Activated CD4-positive, alpha-beta memory T cell treated with anti-CD3 and anti-CD28 coated beads, Interleukin-2, amount 10 ng/mL, durations not matched to agents 7 days and 5 days (primary cell): ENCODE data around the gene DPPA5. TPM values are rescaled to one million over a fixed set of nuclear protein-coding genes. Genes with fewer than 3 reads are reported as not detected.
"Not testable (repeated sequence)": the region's sequence is repeated elsewhere in the genome, so short reads cannot be mapped to it uniquely, and the experiment has no call there.

Experiments used
- CTCF ChIA-PET: fragments of 350-600 bp; sonication (Branson Sonifier 250); formaldehyde crosslinking; loops from one replicate; lab custom pipeline; 2021; ENCODE audit warnings: antibody characterized with exemption, inconsistent platforms; lab: Charles Lee
- POLR2A ChIA-PET: fragments of 350-600 bp; sonication (Branson Sonifier 250); formaldehyde crosslinking; loops from one replicate; lab custom pipeline; 2021; ENCODE audit warnings: antibody characterized with exemption; lab: Charles Lee
- DNase-seq: peaks from one replicate; pipeline ENCODE4 v3.0.0-alpha.2; 2020
- H3K27ac Mint-ChIP-seq: one replicate; pipeline ENCODE4 v1.8.0; 2021; ENCODE audit warnings: mild to moderate bottlenecking, mixed read lengths
- H3K27me3 Mint-ChIP-seq: one replicate; pipeline ENCODE4 v1.8.0; 2021; ENCODE audit warnings: mixed read lengths
- H3K36me3 Mint-ChIP-seq: one replicate; pipeline ENCODE4 v1.8.0; 2021; ENCODE audit warnings: low read depth, mixed read lengths
- H3K4me1 Mint-ChIP-seq: one replicate; pipeline ENCODE4 v1.8.0; 2021; ENCODE audit warnings: mixed read lengths
- H3K4me3 Mint-ChIP-seq: one replicate; pipeline ENCODE4 v1.8.0; 2021; ENCODE audit warnings: mild to moderate bottlenecking, mixed read lengths
- H3K9me3 Mint-ChIP-seq: one replicate; pipeline ENCODE4 v1.8.0; 2021; ENCODE audit warnings: mixed read lengths
- total RNA-seq, 2 experiments: library from RNA; stranded (reverse); gene quantifications; one replicate each; pipeline ENCODE4 v1.2.3, GENCODE V29; 2021

The DPPA5 gene
- total RNA-seq, 2 experiments from 2014 or later, result not detected

DNA sequence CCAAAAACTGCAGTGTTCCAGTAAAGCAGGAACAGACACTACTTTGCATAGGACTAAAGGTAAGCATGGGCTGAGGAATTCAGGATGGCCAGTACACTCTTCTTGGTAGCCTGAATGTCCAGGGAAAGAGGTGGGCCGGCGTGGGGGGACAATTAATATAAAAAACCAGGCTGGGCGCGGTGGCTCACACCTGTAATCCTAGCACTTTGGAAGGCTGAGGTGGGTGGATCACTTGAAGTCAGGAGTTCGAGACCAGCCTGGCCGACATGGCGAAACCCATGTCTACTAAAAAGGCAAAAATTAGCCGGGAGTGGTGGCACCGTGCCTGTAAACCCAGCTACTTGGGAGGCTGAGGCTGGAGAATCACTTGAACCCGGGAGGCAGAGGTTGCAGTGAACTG lies 27.5 kb upstream of the DPPA5 start:
- H3K27ac Mint-ChIP-seq, H3K4me1 Mint-ChIP-seq, DNase-seq, H3K9me3 Mint-ChIP-seq, H3K4me3 Mint-ChIP-seq, H3K36me3 Mint-ChIP-seq, POLR2A ChIA-PET, H3K27me3 Mint-ChIP-seq, CTCF ChIA-PET: not testable (repeated sequence)

- ChIA-PET POLR2A (interaction anchor here (0.6 to 1.7 kb wide), 3 partner anchors 11 to 144 kb away, joined by 3 to 5 read pairs (median 3); partner anchors contain the start of gene EEF1A1), CTCF (interaction anchor here (3.0 kb wide), 1 partner anchor 11 kb away, joined by 14 read pairs; no protein-coding TSS in a partner anchor)
- no peaks in the 10 kb centered on the region for H3K4me1 Mint-ChIP-seq
- H3K27ac Mint-ChIP-seq, result no peak overlapping the region
- H3K9me3 Mint-ChIP-seq, result no peaks in the 10 kb centered on the region
- no peaks in the 10 kb centered on the region for H3K36me3 Mint-ChIP-seq
- no peaks in the 10 kb centered on the region for H3K27me3 Mint-ChIP-seq
- H3K4me3 Mint-ChIP-seq, result no peak overlapping the region
- DNase-seq, result no peak
Measured at GRCh38 chr6:73377225-73377624, 23.1 kb upstream of the DPPA5 start.

DNA sequence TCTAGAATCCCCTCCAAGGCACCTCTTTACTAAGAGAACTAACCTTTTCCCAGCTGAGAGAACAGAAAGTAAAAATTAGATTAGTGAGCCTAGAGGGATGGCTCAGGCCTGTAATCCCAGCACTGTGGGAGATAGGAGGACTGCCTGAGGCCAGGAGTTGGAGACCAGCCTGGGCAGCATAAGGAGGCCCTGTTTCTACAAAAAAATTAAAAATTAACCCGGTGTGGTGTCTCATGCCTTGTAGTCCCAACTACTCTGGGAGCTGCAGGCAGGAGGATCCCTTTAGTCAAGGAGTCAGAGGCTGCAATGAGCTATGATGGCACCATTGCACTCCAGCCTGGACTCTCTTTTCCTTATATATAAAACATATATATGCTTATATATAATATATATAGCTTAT lies 21.1 kb upstream of the DPPA5 start:
- CTCF ChIA-PET, result interaction anchor here (1.4 to 1.6 kb wide), 2 partner anchors 14 to 90 kb away, joined by 3 to 4 read pairs; no protein-coding TSS in a partner anchor

DNA sequence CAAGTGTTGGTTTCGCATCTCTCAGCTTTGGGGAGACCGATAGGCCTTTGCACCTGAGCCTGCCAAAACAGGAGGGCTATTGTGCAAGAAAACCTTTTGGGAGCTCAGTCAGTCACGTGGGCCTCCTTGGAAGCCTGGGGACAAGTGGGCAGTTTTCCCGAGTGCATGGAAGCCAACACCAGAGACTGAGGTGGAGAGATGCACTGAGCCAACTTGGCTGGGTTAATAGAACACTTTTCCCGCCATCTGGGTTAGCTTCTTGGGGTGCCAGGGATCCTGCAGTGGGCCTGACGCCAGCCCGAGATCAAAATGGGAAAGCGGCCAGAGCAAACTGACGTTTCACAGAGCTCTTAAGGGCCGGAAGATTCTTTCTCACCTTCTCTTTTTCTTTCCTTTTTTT lies 18.4 kb upstream of the DPPA5 start:
- CTCF ChIA-PET, result no interaction called here
- no peaks in the 10 kb centered on the region for H3K9me3 Mint-ChIP-seq
- DNase-seq, result no peak
- H3K27ac Mint-ChIP-seq, result no peak overlapping the region
- H3K4me3 Mint-ChIP-seq, result no peak overlapping the region
- POLR2A ChIA-PET, result no interaction called here
- no peaks in the 10 kb centered on the region for H3K36me3 Mint-ChIP-seq
- no peaks in the 10 kb centered on the region for H3K4me1 Mint-ChIP-seq
- no peaks in the 10 kb centered on the region for H3K27me3 Mint-ChIP-seq

More for the DNA sequence above, 21.1 kb upstream of the DPPA5 start:
- Mint-ChIP-seq H3K27ac (no peak overlapping the region), H3K9me3 (no peaks in the 10 kb centered on the region), H3K36me3 (no peaks in the 10 kb centered on the region), H3K27me3 (no peaks in the 10 kb centered on the region), H3K4me1 (no peaks in the 10 kb centered on the region), H3K4me3 (no peak overlapping the region)
- no peak for DNase-seq
- POLR2A ChIA-PET, result interaction anchor here (0.6 to 1.1 kb wide), 2 partner anchors 14 to 272 kb away, joined by 4 to 5 read pairs; no protein-coding TSS in a partner anchor

DNA sequence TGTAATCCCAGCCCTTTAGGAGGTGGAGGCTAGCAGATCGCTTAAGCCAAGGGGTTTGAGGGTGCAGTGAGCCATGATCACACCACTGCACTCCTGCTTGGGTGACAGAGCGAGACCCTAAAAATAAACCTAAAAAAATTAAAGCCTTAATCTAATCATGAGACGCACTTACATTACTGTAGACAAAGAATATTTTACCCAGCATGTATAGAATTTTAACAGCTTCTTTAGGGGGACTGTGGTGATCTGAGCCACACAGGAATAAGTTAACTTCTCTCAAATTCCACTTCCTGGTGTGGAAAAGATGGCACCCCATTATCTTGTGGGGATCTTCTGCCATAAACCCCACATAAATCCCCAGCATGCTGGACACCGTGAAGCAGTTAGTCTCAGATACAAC lies 17.9 kb upstream of the DPPA5 start:
- ChIA-PET CTCF (no interaction called here), POLR2A (no interaction called here)
- no peaks in the 10 kb centered on the region for H3K4me1 Mint-ChIP-seq
- H3K36me3 Mint-ChIP-seq, result no peaks in the 10 kb centered on the region
- no peak overlapping the region for H3K27ac Mint-ChIP-seq
- no peak for DNase-seq
- no peaks in the 10 kb centered on the region for H3K9me3 Mint-ChIP-seq
- no peak overlapping the region for H3K4me3 Mint-ChIP-seq
- no peaks in the 10 kb centered on the region for H3K27me3 Mint-ChIP-seq

DNA sequence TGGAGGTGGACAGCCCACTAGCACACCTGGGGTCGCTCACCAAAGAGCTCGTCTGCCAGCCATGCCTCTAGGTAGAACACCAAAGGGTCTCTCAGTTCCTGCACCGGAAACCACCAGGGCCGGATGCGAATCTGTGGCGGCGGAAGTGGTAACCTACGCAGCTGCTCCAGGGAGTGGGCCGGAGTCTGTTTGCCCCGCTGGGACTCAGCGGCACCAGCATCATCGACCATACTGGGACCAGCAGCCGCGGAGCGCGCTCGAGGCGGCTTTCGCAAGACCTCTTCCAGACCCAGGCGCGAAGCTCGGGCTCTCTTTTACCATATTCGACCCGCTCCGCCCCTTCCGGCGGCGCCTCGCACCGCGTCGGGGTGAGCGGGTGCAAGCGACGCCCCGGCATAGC lies 15.5 kb upstream of the DPPA5 start, which contains the start of gene OOEP:
OOEP (minus strand) TSS at position 335 of the 400 bp plus-strand sequence; CDS start at position 230, 105 bp downstream.
- H3K4me3 Mint-ChIP-seq, result no peak within 1 kb of the TSS
- H3K4me1 Mint-ChIP-seq, result no peaks in the 10 kb centered on the region
- POLR2A ChIA-PET, result no interaction called here
- peaks cover 3% of the 10 kb centered on the region for H3K27me3 Mint-ChIP-seq
- CTCF ChIA-PET, result no interaction called here
- no peak for DNase-seq
- no peaks in the 10 kb centered on the region for H3K36me3 Mint-ChIP-seq
- H3K9me3 Mint-ChIP-seq, result no peaks in the 10 kb centered on the region
- no peak within 1 kb of the TSS for H3K27ac Mint-ChIP-seq

DNA sequence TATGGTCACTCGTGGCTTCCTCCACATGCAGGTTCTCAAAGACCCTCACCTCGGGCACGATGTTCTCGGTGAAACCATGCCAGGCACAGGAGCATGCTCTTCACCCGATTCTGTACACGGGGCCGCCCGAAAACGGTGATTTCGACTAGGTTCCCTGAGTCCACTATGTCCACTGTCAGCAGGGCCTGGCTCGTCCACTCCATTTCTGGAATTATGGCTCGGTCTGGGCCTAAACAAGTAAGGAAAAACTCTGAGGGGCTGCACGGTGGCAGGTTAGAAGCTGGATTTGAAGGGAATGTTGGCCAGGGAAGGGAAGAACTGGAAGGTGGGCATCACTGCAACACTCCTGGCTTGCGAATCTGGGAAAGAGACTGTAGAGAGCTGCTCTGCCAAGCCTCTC lies 15.1 kb upstream of the DPPA5 start:
- POLR2A ChIA-PET, result no interaction called here
- Mint-ChIP-seq H3K27me3 (peaks cover 3% of the 10 kb centered on the region), H3K9me3 (no peaks in the 10 kb centered on the region), H3K36me3 (no peaks in the 10 kb centered on the region), H3K4me3 (no peak overlapping the region), H3K27ac (no peak overlapping the region), H3K4me1 (no peaks in the 10 kb centered on the region)
- DNase-seq, result no peak
- CTCF ChIA-PET, result no interaction called here

- no peak for DNase-seq
- no peaks in the 10 kb centered on the region for H3K4me1 Mint-ChIP-seq
- POLR2A ChIA-PET, result no interaction called here
- H3K27me3 Mint-ChIP-seq, result peaks cover 3% of the 10 kb centered on the region
- CTCF ChIA-PET, result no interaction called here
- no peaks in the 10 kb centered on the region for H3K36me3 Mint-ChIP-seq
- no peak overlapping the region for H3K27ac Mint-ChIP-seq
- H3K9me3 Mint-ChIP-seq, result no peaks in the 10 kb centered on the region
- H3K4me3 Mint-ChIP-seq, result no peak overlapping the region
Measured at GRCh38 chr6:73368675-73369074, 14.6 kb upstream of the DPPA5 start.

DNA sequence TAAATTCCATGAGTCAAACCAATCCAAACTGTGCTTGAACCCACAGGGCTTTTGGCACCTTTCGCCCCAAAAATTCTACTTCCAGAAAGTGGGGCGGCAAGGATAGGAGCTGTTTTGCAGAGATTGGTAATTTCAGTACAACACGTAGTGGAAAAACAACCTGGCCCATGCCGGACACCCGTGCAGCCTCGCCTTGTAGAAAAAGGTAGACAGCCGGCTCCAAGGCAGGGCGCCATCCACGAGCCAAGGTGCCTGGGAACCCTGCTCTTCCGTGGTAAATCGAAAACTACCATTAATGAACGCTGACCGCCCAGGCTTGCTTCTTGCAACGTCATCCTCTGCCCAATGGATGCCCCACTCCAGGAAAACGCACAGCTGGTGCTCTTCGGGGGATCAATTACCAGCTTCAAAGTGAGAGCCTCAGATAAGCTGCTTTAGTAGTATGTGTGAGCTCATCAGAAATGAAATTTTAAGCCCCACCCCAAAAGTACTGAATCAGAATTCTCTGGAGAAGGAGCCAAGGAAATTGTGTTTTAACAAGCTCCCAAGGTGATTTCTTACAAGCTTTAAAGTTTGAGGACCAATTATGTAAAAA lies 13.8 kb upstream of the DPPA5 start:
- Mint-ChIP-seq H3K4me3 (no peak overlapping the region), H3K4me1 (no peaks in the 10 kb centered on the region), H3K27me3 (peaks cover 3% of the 10 kb centered on the region), H3K27ac (no peak overlapping the region), H3K9me3 (no peaks in the 10 kb centered on the region), H3K36me3 (no peaks in the 10 kb centered on the region)
- POLR2A ChIA-PET, result no interaction called here
- no peak for DNase-seq
- CTCF ChIA-PET, result no interaction called here

- H3K27ac Mint-ChIP-seq, result no peak overlapping the region
Measured at GRCh38 chr6:73364549-73364948, 10.5 kb upstream of the DPPA5 start.

GRCh38 chr6:73364121-73364520 lies 10.0 kb upstream of the DPPA5 start:
- Mint-ChIP-seq H3K4me1 (no peaks in the 10 kb centered on the region), H3K4me3 (no peak overlapping the region), H3K9me3 (no peaks in the 10 kb centered on the region), H3K27me3 (peaks cover 3% of the 10 kb centered on the region), H3K27ac (no peak overlapping the region), H3K36me3 (no peaks in the 10 kb centered on the region)
- ChIA-PET POLR2A (no interaction called here), CTCF (no interaction called here)
- DNase-seq, result no peak

More at GRCh38 chr6:73364549-73364948, 10.5 kb upstream of the DPPA5 start:
- no peak overlapping the region for H3K4me3 Mint-ChIP-seq
- no peaks in the 10 kb centered on the region for H3K36me3 Mint-ChIP-seq
- CTCF ChIA-PET, result interaction anchor here (1.0 kb wide), 1 partner anchor 41 kb away, joined by 3 read pairs; no protein-coding TSS in a partner anchor
- H3K9me3 Mint-ChIP-seq, result no peaks in the 10 kb centered on the region
- DNase-seq, result no peak
- H3K27me3 Mint-ChIP-seq, result peaks cover 3% of the 10 kb centered on the region
- POLR2A ChIA-PET, result no interaction called here
- no peaks in the 10 kb centered on the region for H3K4me1 Mint-ChIP-seq

- POLR2A ChIA-PET, result no interaction called here
- Mint-ChIP-seq H3K36me3 (no peaks in the 10 kb centered on the region), H3K4me1 (no peaks in the 10 kb centered on the region), H3K27me3 (peaks cover 3% of the 10 kb centered on the region), H3K9me3 (no peaks in the 10 kb centered on the region), H3K4me3 (no peak overlapping the region), H3K27ac (no peak overlapping the region)
- CTCF ChIA-PET, result no interaction called here
- DNase-seq, result no peak
Measured at GRCh38 chr6:73363537-73363875, 9.4 kb upstream of the DPPA5 start.

GRCh38 chr6:73362869-73363536 lies 8.9 kb upstream of the DPPA5 start:
- H3K27me3 Mint-ChIP-seq, result peaks cover 3% of the 10 kb centered on the region
- ChIA-PET POLR2A (no interaction called here), CTCF (no interaction called here)
- no peak overlapping the region for H3K27ac Mint-ChIP-seq
- DNase-seq, result no peak
- no peaks in the 10 kb centered on the region for H3K4me1 Mint-ChIP-seq
- H3K4me3 Mint-ChIP-seq, result no peak overlapping the region
- no peaks in the 10 kb centered on the region for H3K36me3 Mint-ChIP-seq
- no peaks in the 10 kb centered on the region for H3K9me3 Mint-ChIP-seq

DNA sequence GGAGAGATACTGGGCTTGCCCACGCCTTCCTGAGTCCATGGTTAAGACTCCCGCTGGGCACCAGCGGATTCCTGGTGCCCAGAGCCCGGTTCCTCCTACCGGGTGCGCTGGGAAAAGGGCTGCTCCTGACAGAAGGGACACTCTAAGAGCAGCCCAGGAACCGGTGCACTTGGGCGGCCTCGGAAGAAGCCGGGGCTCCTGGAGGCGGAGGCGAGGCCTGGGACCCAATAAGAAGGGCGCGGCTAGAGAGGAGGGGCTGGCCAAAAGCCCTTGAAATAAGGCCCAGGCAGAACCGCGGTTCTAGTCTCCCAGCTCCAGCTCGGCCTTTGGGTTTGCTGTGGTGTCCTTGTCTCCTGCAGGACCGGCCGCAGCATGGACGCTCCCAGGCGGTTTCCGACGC lies 8.3 kb upstream of the DPPA5 start, which contains the start of gene KHDC3L:
KHDC3L (plus strand) TSS at position 301 of the 400 bp plus-strand sequence; CDS start at position 373, 72 bp downstream.
- DNase-seq, result no peak
- no peak within 1 kb of the TSS for H3K27ac Mint-ChIP-seq
- peaks cover 4% of the 10 kb centered on the region for H3K27me3 Mint-ChIP-seq
- H3K4me3 Mint-ChIP-seq, result no peak within 1 kb of the TSS
- no peaks in the 10 kb centered on the region for H3K36me3 Mint-ChIP-seq
- no peaks in the 10 kb centered on the region for H3K9me3 Mint-ChIP-seq
- ChIA-PET POLR2A (no interaction called here), CTCF (no interaction called here)
- H3K4me1 Mint-ChIP-seq, result no peaks in the 10 kb centered on the region
